Hepatocyte (in vitro differentiated cells): Measurements from ENCODE around the gene GOLGA1. TPM values are rescaled to one million over a fixed set of nuclear protein-coding genes. Genes with fewer than 3 reads are reported as not detected.

ENCODE experiments used
- DNase-seq: peaks from one replicate; pipeline ENCODE4 v3.0.0-alpha.2; 2016; ENCODE audit warnings: low spot score
- H2AFZ ChIP-seq: fragments of 200-600 bp; sonication (generic); 2 replicates; pipeline ENCODE4 v1.6.0; 2016; ENCODE audit warnings: antibody characterized with exemption, mild to moderate bottlenecking
- H3K27ac ChIP-seq: fragments of 200-600 bp; sonication (generic); 2 replicates; pipeline ENCODE4 v1.5.1; 2016; ENCODE audit warnings: mild to moderate bottlenecking
- H3K27me3 ChIP-seq: fragments of 200-600 bp; sonication (generic); 2 replicates; pipeline ENCODE4 v1.6.1; 2016
- H3K36me3 ChIP-seq: fragments of 200-600 bp; sonication (generic); replicated peaks from 2 replicates; pipeline ENCODE4 v1.5.1; 2016; ENCODE audit warnings: low read depth; ENCODE audit not compliant: insufficient read depth
- H3K4me1 ChIP-seq: fragments of 200-600 bp; sonication (generic); 2 replicates; pipeline ENCODE4 v1.5.1; 2016; ENCODE audit warnings: mild to moderate bottlenecking, moderate library complexity; ENCODE audit not compliant: insufficient read depth
- H3K4me2 ChIP-seq: fragments of 200-600 bp; sonication (generic); 2 replicates; pipeline ENCODE4 v1.6.0; 2016
- H3K4me3 ChIP-seq: fragments of 200-600 bp; sonication (generic); 2 replicates; pipeline ENCODE4 v1.5.1; 2016; ENCODE audit warnings: mild to moderate bottlenecking
- H3K79me2 ChIP-seq: fragments of 200-600 bp; sonication (generic); 2 replicates; pipeline ENCODE4 v1.6.0; 2017; ENCODE audit warnings: mild to moderate bottlenecking
- H3K9me2 ChIP-seq: fragments of 200-600 bp; sonication (generic); replicated peaks from 2 replicates; pipeline ENCODE4 v1.6.0; 2017; ENCODE audit warnings: mild to moderate bottlenecking; ENCODE audit not compliant: insufficient read depth
- H3K9me3 ChIP-seq: fragments of 200-600 bp; sonication (generic); 2 replicates; pipeline ENCODE4 v1.5.1; 2016; ENCODE audit warnings: low read depth, mild to moderate bottlenecking
- H4K20me1 ChIP-seq: fragments of 200-600 bp; sonication (generic); 2 replicates; pipeline ENCODE4 v1.6.0; 2016; ENCODE audit warnings: mild to moderate bottlenecking; ENCODE audit not compliant: insufficient read depth, poor library complexity, severe bottlenecking
- CTCF ChIP-seq: fragments of 200-600 bp; sonication (generic); IDR thresholded peaks from 2 replicates; pipeline ENCODE4 v1.5.1; 2016; ENCODE audit warnings: antibody characterized with exemption, mild to moderate bottlenecking; ENCODE audit not compliant: poor library complexity
- EZH2 ChIP-seq: fragments of 200-600 bp; sonication (generic); IDR thresholded peaks from 2 replicates; pipeline ENCODE4 v1.6.1; 2016; ENCODE audit warnings: antibody characterized with exemption, mild to moderate bottlenecking, borderline replicate concordance
- EZH2phosphoT487 ChIP-seq: fragments of 200-600 bp; sonication (generic); IDR thresholded peaks from one replicate; pipeline ENCODE4 v1.6.1; 2018; ENCODE audit warnings: antibody characterized with exemption, mild to moderate bottlenecking, low read depth, moderate library complexity; ENCODE audit not compliant: unreplicated experiment, severe bottlenecking
- WGBS: methylation state at CpG from one replicate; pipeline ENCODE4 v1.1.6; 2016; ENCODE audit warnings: low lambda C conversion rate; ENCODE audit errors: missing lambda C conversion rate; 5-methylcytosine and 5-hydroxymethylcytosine counted together
- polyA plus RNA-seq: library from polyadenylated mRNA; unstranded; fragments of >200 nt; fragmentation: Nextera tagmentation; extraction: Ambion mirVana; gene quantifications from 2 replicates; pipeline ENCODE4 v1.2.1, GENCODE V29; 2016
- total RNA-seq: library from RNA; depleted of rRNA; stranded (reverse); fragments of >200 nt; gene quantifications from 2 replicates; pipeline ENCODE4 v1.2.3, GENCODE V29; 2014

Gene GOLGA1
- total and polyA plus RNA-seq, 2 experiments from 2014 or later: 10.1 to 12.9 TPM

GRCh38 chr9:124877021-124877782, 63.7 kb downstream of the GOLGA1 start:
- Histone ChIP-seq H3K9me2 (no peaks in the 10 kb centered on the region), H3K9me3 (no peaks in the 10 kb centered on the region), H3K27ac (no peak overlapping the region), H4K20me1 (peaks cover 15% of the 10 kb centered on the region), H3K36me3 (no peaks in the 10 kb centered on the region), H3K4me3 (no peak overlapping the region), H3K79me2 (peaks cover 38% of the 10 kb centered on the region), H3K27me3 (no peaks in the 10 kb centered on the region), H3K4me2 (no peak overlapping the region), H2AFZ (no peak overlapping the region), H3K4me1 (no peaks in the 10 kb centered on the region)
- TF ChIP-seq EZH2 (no peak), CTCF (no peak), EZH2phosphoT487 (no peak)
- DNase-seq: no peak
- 90% methylated on average over 14 of the region's 14 CpGs for WGBS

- Histone ChIP-seq H3K79me2 (peaks cover 55% of the 10 kb centered on the region), H4K20me1 (peaks cover 25% of the 10 kb centered on the region), H3K9me3 (no peaks in the 10 kb centered on the region), H3K27me3 (no peaks in the 10 kb centered on the region), H3K4me2 (no peak overlapping the region), H3K27ac (no peak overlapping the region), H2AFZ (no peak overlapping the region), H3K9me2 (no peaks in the 10 kb centered on the region), H3K36me3 (no peaks in the 10 kb centered on the region), H3K4me3 (no peak overlapping the region), H3K4me1 (peaks cover 12% of the 10 kb centered on the region)
- TF ChIP-seq EZH2phosphoT487: no peak
- TF ChIP-seq EZH2: no peak
- TF ChIP-seq CTCF: no peak
- DNase-seq: no peak
- WGBS: 100% methylated on average over 6 of the region's 6 CpGs
These were observed 65.4 kb downstream of the GOLGA1 start for GRCh38 chr9:124875501-124875900.

GRCh38 chr9:124873664-124874063, 67.2 kb downstream of the GOLGA1 start:
- no peak overlapping the region for H3K4me3 ChIP-seq
- peaks cover 15% of the 10 kb centered on the region for H3K4me1 ChIP-seq
- 92% methylated on average over 13 of the region's 14 CpGs for WGBS
- H3K27ac ChIP-seq: no peak overlapping the region
- DNase-seq: no peak
- no peak overlapping the region for H2AFZ ChIP-seq
- TF ChIP-seq EZH2phosphoT487 (no peak), CTCF (no peak), EZH2 (no peak)
- no peak overlapping the region for H3K4me2 ChIP-seq
- H3K9me2 ChIP-seq: no peaks in the 10 kb centered on the region
- no peaks in the 10 kb centered on the region for H3K9me3 ChIP-seq
- peaks cover 69% of the 10 kb centered on the region for H3K79me2 ChIP-seq
- H3K36me3 ChIP-seq: no peaks in the 10 kb centered on the region
- H4K20me1 ChIP-seq: peaks cover 25% of the 10 kb centered on the region
- no peaks in the 10 kb centered on the region for H3K27me3 ChIP-seq
